GM19397 (cell line): Measurements from ENCODE around the gene FOXN3.
"Not testable (repeated sequence)": the region's sequence is repeated elsewhere in the genome, so short reads cannot be mapped to it uniquely, and the experiment has no call there.

ENCODE experiments used
- ATAC-seq: cut with Tn5 transposase; IDR thresholded peaks from one replicate; pipeline ENCODE4 v1.9.1; 2021; ENCODE audit warnings: mild to moderate bottlenecking, moderate library complexity; ENCODE audit not compliant: unreplicated experiment

FOXN3 gene

GRCh38 chr14:89256283-89256682, 160.8 kb downstream of the FOXN3 start:
- no peak for ATAC-seq

DNA sequence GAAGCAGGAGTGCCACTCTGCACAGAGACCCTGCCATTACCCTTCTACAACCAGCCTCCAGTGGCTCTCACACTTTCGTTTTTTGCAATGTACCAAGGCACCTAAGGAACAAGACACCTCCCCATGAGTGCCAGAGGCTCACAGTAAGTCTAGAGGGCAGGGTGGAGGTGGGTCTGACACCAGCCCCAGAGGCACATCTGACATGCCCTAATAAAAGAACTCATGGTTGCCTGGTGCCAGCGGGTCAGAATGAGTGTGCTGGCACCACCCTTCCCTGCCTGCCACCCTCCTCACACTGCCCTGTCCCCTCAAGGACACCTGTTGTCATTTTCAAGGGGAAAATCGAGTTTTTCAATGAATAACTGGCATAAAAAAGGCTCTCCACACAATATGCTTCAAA, 161.2 kb downstream of the FOXN3 start:
- ATAC-seq, result no peak

- ATAC-seq, result no peak
Observed at GRCh38 chr14:89255012-89255411, 162.0 kb downstream of the FOXN3 start.

GRCh38 chr14:89254166-89254909, 162.7 kb downstream of the FOXN3 start:
- ATAC-seq, result no peak

GRCh38 chr14:89252887-89253532, 164.0 kb downstream of the FOXN3 start:
- no peak for ATAC-seq

GRCh38 chr14:89251061-89251460, 166.0 kb downstream of the FOXN3 start:
- ATAC-seq, result no peak

GRCh38 chr14:89250655-89250975, 166.4 kb downstream of the FOXN3 start:
- ATAC-seq, result not testable (repeated sequence)

GRCh38 chr14:89249972-89250654, 166.9 kb downstream of the FOXN3 start:
- ATAC-seq, result no peak

DNA sequence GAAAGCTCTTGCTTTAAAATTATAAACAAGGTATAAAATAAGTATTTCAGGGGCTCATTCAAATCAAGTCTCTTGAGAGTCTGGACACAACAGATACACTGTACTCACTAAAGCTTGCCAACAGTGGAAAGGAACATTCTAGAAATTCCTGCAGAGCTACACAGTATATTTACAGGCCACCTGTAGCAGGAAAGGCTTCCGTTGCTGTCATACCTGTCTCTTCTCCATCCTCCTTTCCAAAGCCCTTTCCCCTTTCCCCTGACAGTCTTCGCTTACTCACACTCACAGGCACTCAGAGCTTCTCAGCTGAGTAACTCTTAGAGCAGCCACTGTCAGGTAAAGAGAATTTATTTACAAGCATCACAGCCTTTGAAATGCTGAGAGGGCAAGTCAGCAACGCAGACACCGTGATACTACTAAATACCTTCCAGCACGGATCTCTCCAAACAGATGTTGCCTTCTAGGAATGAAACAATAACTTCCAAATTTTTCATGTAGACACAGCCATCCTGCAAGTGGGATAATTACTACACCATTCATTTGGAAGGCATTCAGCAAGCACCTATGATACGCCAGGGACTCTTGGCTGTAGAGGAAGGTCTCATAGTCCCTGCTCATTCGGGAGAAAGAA, 167.9 kb downstream of the FOXN3 start:
- no peak for ATAC-seq

DNA sequence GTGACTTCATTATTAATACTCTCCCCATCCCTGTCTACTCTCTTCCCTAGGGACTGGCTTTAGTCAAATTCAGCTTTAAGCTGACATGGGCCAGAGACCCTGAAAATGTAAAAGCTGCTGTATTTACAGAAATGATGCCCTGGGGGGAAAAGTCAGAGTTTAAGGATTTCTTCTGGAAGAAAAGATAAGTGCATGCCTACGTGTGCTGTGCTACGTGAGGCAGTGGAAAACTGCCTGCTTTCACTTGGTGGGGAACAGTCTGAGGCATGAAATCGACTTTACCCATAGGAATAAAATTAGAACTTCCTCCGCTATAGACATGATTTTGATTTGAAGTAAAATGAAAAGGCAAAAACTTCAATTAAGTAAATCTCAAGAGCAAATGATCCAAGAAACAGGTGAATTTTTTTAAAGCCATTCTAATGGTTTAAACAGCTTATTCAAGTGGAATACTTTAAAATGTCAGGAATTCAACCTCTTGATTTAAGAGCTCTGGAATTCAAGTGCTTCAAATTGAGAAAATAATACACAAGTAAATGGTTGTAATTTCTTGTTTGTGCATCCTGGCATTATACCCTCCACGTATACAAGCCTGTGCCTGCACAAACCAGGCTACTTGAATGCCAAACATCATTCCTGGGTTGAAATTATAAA, 168.5 kb downstream of the FOXN3 start:
- ATAC-seq, result no peak

GRCh38 chr14:89247457-89248122, 169.4 kb downstream of the FOXN3 start:
- ATAC-seq, result no peak

GRCh38 chr14:89246290-89246689, 170.7 kb downstream of the FOXN3 start:
- ATAC-seq, result no peak

- ATAC-seq, result no peak
Observed at GRCh38 chr14:89245802-89246201, 171.2 kb downstream of the FOXN3 start.

- no peak for ATAC-seq
Observed at GRCh38 chr14:89244720-89245119, 172.3 kb downstream of the FOXN3 start.

DNA sequence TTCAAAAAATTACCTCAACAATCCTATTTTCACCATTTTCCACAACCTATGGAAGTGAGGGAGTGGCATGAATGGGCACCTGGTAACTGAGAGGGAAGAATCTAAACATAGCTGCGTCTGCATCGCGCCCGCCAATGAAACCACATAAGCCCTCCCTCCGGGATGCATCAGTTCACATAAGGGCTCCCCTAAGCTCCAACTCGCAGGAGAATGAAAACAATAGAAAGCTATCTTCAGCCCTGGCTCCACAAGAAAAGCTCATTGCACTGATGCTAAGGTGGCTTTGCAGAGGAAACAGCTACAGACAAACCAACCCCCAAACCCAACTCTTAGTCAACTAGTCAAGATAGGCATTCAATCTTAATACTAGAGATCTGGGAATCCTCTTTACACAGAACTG, 173.3 kb downstream of the FOXN3 start:
- ATAC-seq, result no peak

DNA sequence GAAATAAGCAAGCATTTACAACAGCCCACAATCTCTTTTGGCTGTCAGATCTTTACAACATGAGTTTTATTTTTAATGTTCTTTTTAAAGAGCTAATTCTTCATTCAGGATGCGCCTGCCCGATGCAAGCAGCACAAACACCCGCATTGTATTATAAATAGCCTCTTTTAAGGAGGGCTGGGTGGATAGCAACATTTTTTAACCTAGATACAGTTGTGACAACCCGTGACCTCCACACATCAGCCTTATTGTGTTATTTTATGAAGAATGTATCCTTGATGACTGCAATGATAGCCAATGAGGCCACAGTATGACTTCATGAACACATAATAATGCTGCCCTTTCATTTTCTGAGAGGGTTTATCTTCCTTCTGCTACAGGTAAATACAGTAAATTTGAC, 173.7 kb downstream of the FOXN3 start:
- ATAC-seq, result no peak

GRCh38 chr14:89242652-89243279, 174.3 kb downstream of the FOXN3 start:
- no peak for ATAC-seq

GRCh38 chr14:89241934-89242651, 174.9 kb downstream of the FOXN3 start:
- no peak for ATAC-seq

GRCh38 chr14:89241257-89241656, 175.8 kb downstream of the FOXN3 start:
- ATAC-seq, result no peak

GRCh38 chr14:89240414-89240813, 176.6 kb downstream of the FOXN3 start:
- no peak for ATAC-seq
